ENCODE results near the gene CCL15.

CCL15 gene

GRCh38 chr17:36001110-36001771 is at the start of gene CCL15:
CCL15 (minus strand) TSS chr17:36001553; CDS start chr17:36001492, 61 bp downstream.
- no peak for DNase-seq (ENCODE audit: low read depth, low spot score)
- no peaks in the 10 kb centered on the region for H3K36me3 ChIP-seq (ENCODE audit: insufficient read depth, insufficient read length, low read length)
- no peak for TF ChIP-seq SUZ12 (IDR thresholded peaks at IDR 0.05; ENCODE audit: extremely low read depth, insufficient read depth, insufficient read length)
- TF ChIP-seq ZNF274 (IDR thresholded peaks at IDR 0.05; ENCODE audit: low read depth, low read length): no peak
- no peak for TF ChIP-seq YY1 (IDR thresholded peaks at IDR 0.05; ENCODE audit: insufficient read depth, insufficient read length)
- no peak within 1 kb of the TSS for H3K9ac ChIP-seq (ENCODE audit: insufficient read length, low read depth)
- no peaks in the 10 kb centered on the region for H3K4me1 ChIP-seq (ENCODE audit: insufficient read depth, insufficient read length)
- H3K27me3 ChIP-seq (ENCODE audit: insufficient read depth, insufficient read length): no peaks in the 10 kb centered on the region
- H3K9me3 ChIP-seq (ENCODE audit: insufficient read depth, low read length): no peaks in the 10 kb centered on the region
- no peak within 1 kb of the TSS for H3K4me3 ChIP-seq (ENCODE audit: insufficient read length, low read depth)

GRCh38 chr17:36049643-36050042 is 48.3 kb upstream of the CCL15 start:
- Histone ChIP-seq H3K9me3 (ENCODE audit: insufficient read depth, low read length) (0 out of 2 replicates have a peak, but pooled peaks cover 4% of the 10 kb centered on the region), H3K4me1 (ENCODE audit: insufficient read depth, insufficient read length) (no peaks in the 10 kb centered on the region), H3K9ac (ENCODE audit: insufficient read length, low read depth) (no peak overlapping the region), H3K27me3 (ENCODE audit: insufficient read depth, insufficient read length) (no peaks in the 10 kb centered on the region), H3K4me3 (ENCODE audit: insufficient read length, low read depth) (no peak overlapping the region), H3K36me3 (ENCODE audit: insufficient read depth, insufficient read length, low read length) (no peaks in the 10 kb centered on the region)
- no peak for DNase-seq (ENCODE audit: low read depth, low spot score)
- TF ChIP-seq ZNF274 (IDR thresholded peaks at IDR 0.05; ENCODE audit: low read depth, low read length): no peak
- no peak for TF ChIP-seq SUZ12 (IDR thresholded peaks at IDR 0.05; ENCODE audit: extremely low read depth, insufficient read depth, insufficient read length)
- TF ChIP-seq YY1 (IDR thresholded peaks at IDR 0.05; ENCODE audit: insufficient read depth, insufficient read length): no peak

GRCh38 chr17:36048066-36048465 is 46.7 kb upstream of the CCL15 start:
- DNase-seq (ENCODE audit: low read depth, low spot score): no peak
- 0 out of 2 replicates have a peak, but pooled peaks cover 4% of the 10 kb centered on the region for H3K9me3 ChIP-seq (ENCODE audit: insufficient read depth, low read length)
- no peak overlapping the region for H3K9ac ChIP-seq (ENCODE audit: insufficient read length, low read depth)
- no peaks in the 10 kb centered on the region for H3K27me3 ChIP-seq (ENCODE audit: insufficient read depth, insufficient read length)
- no peak for TF ChIP-seq YY1 (IDR thresholded peaks at IDR 0.05; ENCODE audit: insufficient read depth, insufficient read length)
- TF ChIP-seq SUZ12 (IDR thresholded peaks at IDR 0.05; ENCODE audit: extremely low read depth, insufficient read depth, insufficient read length): no peak
- no peak for TF ChIP-seq ZNF274 (IDR thresholded peaks at IDR 0.05; ENCODE audit: low read depth, low read length)
- no peak overlapping the region for H3K4me3 ChIP-seq (ENCODE audit: insufficient read length, low read depth)
- H3K36me3 ChIP-seq (ENCODE audit: insufficient read depth, insufficient read length, low read length): no peaks in the 10 kb centered on the region
- no peaks in the 10 kb centered on the region for H3K4me1 ChIP-seq (ENCODE audit: insufficient read depth, insufficient read length)

- no peak for TF ChIP-seq ZNF274 (IDR thresholded peaks at IDR 0.05; ENCODE audit: low read depth, low read length)
- TF ChIP-seq YY1 (IDR thresholded peaks at IDR 0.05; ENCODE audit: insufficient read depth, insufficient read length): no peak
- no peak for TF ChIP-seq SUZ12 (IDR thresholded peaks at IDR 0.05; ENCODE audit: extremely low read depth, insufficient read depth, insufficient read length)
- no peak for DNase-seq (ENCODE audit: low read depth, low spot score)
- Histone ChIP-seq H3K9me3 (ENCODE audit: insufficient read depth, low read length) (no peaks in the 10 kb centered on the region), H3K9ac (ENCODE audit: insufficient read length, low read depth) (no peak overlapping the region), H3K27me3 (ENCODE audit: insufficient read depth, insufficient read length) (no peaks in the 10 kb centered on the region), H3K36me3 (ENCODE audit: insufficient read depth, insufficient read length, low read length) (no peaks in the 10 kb centered on the region), H3K4me1 (ENCODE audit: insufficient read depth, insufficient read length) (no peaks in the 10 kb centered on the region), H3K4me3 (ENCODE audit: insufficient read length, low read depth) (no peak overlapping the region)
These were observed 34.9 kb upstream of the CCL15 start for GRCh38 chr17:36036235-36036634.

GRCh38 chr17:36034127-36034526 is 32.8 kb upstream of the CCL15 start:
- Histone ChIP-seq H3K9ac (ENCODE audit: insufficient read length, low read depth) (no peak overlapping the region), H3K4me1 (ENCODE audit: insufficient read depth, insufficient read length) (no peaks in the 10 kb centered on the region)
- TF ChIP-seq SUZ12 (IDR thresholded peaks at IDR 0.05; ENCODE audit: extremely low read depth, insufficient read depth, insufficient read length) (no peak), YY1 (IDR thresholded peaks at IDR 0.05; ENCODE audit: insufficient read depth, insufficient read length) (no peak), ZNF274 (IDR thresholded peaks at IDR 0.05; ENCODE audit: low read depth, low read length) (no peak)

GRCh38 chr17:36030956-36031355 is 29.6 kb upstream of the CCL15 start:
- no peak overlapping the region for H3K9ac ChIP-seq (ENCODE audit: insufficient read length, low read depth)
- no peaks in the 10 kb centered on the region for H3K27me3 ChIP-seq (ENCODE audit: insufficient read depth, insufficient read length)
- TF ChIP-seq ZNF274 (IDR thresholded peaks at IDR 0.05; ENCODE audit: low read depth, low read length) (no peak), YY1 (IDR thresholded peaks at IDR 0.05; ENCODE audit: insufficient read depth, insufficient read length) (no peak)
- no peak overlapping the region for H3K4me3 ChIP-seq (ENCODE audit: insufficient read length, low read depth)
- DNase-seq (ENCODE audit: low read depth, low spot score): no peak
- H3K36me3 ChIP-seq (ENCODE audit: insufficient read depth, insufficient read length, low read length): no peaks in the 10 kb centered on the region
- H3K9me3 ChIP-seq (ENCODE audit: insufficient read depth, low read length): no peaks in the 10 kb centered on the region
- H3K4me1 ChIP-seq (ENCODE audit: insufficient read depth, insufficient read length): no peaks in the 10 kb centered on the region

More at GRCh38 chr17:36034127-36034526, 32.8 kb upstream of the CCL15 start:
- H3K9me3 ChIP-seq (ENCODE audit: insufficient read depth, low read length): no peaks in the 10 kb centered on the region
- no peaks in the 10 kb centered on the region for H3K27me3 ChIP-seq (ENCODE audit: insufficient read depth, insufficient read length)
- DNase-seq (ENCODE audit: low read depth, low spot score): no peak
- no peaks in the 10 kb centered on the region for H3K36me3 ChIP-seq (ENCODE audit: insufficient read depth, insufficient read length, low read length)
- H3K4me3 ChIP-seq (ENCODE audit: insufficient read length, low read depth): no peak overlapping the region

GRCh38 chr17:36027761-36028160 is 26.4 kb upstream of the CCL15 start:
- H3K27me3 ChIP-seq (ENCODE audit: insufficient read depth, insufficient read length): no peaks in the 10 kb centered on the region
- no peak overlapping the region for H3K4me3 ChIP-seq (ENCODE audit: insufficient read length, low read depth)
- no peaks in the 10 kb centered on the region; the same call in 1 of the 2 replicates for H3K9me3 ChIP-seq (ENCODE audit: insufficient read depth, low read length)
- H3K9ac ChIP-seq (ENCODE audit: insufficient read length, low read depth): no peak overlapping the region
- no peak for TF ChIP-seq YY1 (IDR thresholded peaks at IDR 0.05; ENCODE audit: insufficient read depth, insufficient read length)
- no peak for TF ChIP-seq SUZ12 (IDR thresholded peaks at IDR 0.05; ENCODE audit: extremely low read depth, insufficient read depth, insufficient read length)
- no peak for TF ChIP-seq ZNF274 (IDR thresholded peaks at IDR 0.05; ENCODE audit: low read depth, low read length)
- DNase-seq (ENCODE audit: low read depth, low spot score): no peak
- H3K4me1 ChIP-seq (ENCODE audit: insufficient read depth, insufficient read length): no peaks in the 10 kb centered on the region
- no peaks in the 10 kb centered on the region for H3K36me3 ChIP-seq (ENCODE audit: insufficient read depth, insufficient read length, low read length)

Data from NT2/D1 (cell line).